ENCODE measurements around the gene GLYR1.
"Not testable (repeated sequence)": the region's sequence is repeated elsewhere in the genome, so short reads cannot be mapped to it uniquely, and the experiment has no call there.

The GLYR1 gene

DNA sequence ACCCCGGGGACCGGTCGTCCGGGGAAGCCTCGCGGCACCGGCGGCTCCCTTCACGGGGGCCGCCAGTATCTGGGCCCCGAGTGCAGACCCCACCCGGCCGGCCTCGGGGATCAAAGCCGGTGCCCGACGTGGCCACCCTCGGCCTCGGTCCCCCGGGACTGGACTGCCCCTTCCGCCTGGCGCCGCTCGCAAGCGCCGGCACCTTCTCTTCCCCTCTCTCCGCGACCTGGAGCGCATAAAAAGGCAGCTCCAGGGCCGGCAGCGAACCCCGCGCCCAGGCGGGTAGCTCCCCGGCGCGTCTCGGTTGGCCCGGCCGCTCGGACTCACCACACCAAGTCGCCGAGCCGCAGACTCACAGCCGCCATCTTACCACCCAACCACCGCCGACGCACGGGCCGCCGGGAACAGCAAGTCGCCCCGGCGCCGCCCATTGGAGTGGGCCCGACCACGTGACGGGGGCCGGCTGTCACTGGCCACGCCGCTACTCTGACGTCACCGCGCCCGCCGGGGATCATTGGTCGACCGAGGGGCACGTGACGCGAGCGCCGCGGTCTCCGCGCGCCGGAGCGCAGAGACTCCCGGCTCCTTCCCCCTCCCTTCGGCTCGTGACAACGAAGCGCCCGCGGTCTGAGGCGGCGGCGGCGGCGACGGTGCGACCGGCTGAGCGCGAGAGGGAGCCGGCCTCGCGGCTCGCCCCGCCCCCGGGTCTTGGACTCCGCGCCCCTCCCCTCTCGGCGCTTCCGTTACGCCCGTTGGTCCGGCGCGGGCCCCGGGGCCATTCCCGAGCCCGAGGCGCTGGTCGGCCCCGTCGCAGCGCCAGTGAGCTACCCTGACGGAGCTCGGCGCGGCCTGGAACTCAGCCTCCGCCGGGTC lies at the start of gene GLYR1, which contains the start of gene UBN1:
Gene GLYR1, minus strand, starts transcription at position 388 of the 873 bp plus-strand sequence. Its CDS starts 23 bp downstream, at position 365.
Gene UBN1, plus strand, starts transcription at position 581 of the 873 bp plus-strand sequence. CDS start 5,437 bp downstream, outside the sequence.
- peak; percentile 84 for DNase-seq

DNA sequence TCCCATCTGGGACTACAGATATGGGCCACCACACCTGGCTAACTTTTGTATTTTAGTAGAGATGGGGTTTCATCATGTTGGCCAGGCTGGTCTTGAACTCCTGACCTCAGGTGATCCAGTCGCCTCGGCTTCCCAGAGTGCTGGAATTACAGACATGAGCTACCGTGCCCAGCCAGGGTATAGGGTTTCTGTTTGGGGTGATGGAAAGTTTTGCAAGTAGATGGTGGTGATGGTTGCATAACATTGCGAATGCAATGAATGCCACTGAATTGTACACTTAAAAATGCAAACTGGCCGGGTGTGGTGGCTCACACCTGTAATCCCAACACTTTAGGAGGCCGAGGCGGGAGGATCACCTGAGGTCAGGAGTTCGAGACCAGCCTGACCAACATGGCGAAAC lies 49.7 kb upstream of the GLYR1 start:
- DNase-seq: not testable (repeated sequence)

DNA sequence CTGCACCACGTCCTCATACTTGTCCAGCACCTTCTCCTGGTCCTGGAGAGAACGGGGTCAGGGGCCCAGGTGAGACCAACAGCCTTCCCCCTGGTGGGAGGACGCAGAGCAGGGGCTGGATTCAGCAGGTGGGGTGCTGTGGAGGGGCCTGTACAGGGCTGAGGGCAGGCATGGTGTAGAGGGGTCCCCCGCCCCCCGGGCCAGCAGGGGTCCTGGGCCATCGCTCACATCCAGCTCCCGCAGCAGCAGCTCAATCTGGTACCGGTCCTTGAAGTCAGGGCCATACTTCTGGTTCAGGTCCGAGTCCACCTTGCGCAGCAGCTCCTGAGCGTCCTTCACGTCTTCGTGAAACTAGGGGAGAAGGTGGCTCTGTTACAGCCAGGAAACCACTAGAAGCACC lies 48.3 kb upstream of the GLYR1 start:
- no peak for DNase-seq

DNA sequence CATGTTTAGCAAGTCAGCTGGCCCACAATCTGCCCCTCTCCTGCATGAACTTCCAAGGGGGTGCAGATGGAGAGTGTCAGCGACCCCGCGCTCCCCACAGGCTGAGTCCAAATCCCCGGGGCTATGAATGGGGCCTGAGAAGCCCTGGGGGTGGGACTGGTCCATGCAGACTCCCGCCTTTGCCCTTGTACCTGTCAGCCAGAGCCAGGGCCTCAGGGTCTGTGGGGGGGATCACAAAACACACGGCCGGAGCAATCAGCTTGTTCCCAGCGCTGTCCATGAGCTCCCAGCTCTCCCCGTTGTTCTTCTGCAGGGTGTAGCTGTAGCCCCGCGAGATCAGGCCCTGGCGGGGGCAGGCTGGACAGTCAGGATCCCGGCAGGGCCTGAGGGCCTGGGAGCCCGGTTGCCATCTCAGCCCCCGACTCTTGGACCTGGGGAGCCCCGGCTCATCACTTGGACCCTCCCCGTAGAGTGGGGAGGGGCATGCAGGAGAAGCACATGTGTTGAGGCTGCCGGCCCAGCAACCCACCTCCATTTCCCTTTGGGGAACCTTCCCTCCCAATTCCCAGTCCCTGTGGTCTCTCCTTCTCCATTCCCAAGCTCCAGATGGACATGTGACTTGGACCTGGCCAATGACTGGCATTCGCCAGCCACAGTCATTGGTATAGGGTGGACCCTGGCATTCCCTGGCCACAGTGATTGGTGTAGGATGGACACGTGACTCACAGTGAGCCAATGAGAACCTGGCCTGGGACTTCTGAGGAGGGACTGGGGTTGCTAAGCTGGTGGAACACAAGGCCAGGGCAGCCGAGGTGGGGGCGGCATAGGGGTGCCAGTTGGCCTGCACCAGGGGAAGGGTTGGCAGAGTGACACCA lies 47.4 kb upstream of the GLYR1 start:
- DNase-seq: no peak

DNA sequence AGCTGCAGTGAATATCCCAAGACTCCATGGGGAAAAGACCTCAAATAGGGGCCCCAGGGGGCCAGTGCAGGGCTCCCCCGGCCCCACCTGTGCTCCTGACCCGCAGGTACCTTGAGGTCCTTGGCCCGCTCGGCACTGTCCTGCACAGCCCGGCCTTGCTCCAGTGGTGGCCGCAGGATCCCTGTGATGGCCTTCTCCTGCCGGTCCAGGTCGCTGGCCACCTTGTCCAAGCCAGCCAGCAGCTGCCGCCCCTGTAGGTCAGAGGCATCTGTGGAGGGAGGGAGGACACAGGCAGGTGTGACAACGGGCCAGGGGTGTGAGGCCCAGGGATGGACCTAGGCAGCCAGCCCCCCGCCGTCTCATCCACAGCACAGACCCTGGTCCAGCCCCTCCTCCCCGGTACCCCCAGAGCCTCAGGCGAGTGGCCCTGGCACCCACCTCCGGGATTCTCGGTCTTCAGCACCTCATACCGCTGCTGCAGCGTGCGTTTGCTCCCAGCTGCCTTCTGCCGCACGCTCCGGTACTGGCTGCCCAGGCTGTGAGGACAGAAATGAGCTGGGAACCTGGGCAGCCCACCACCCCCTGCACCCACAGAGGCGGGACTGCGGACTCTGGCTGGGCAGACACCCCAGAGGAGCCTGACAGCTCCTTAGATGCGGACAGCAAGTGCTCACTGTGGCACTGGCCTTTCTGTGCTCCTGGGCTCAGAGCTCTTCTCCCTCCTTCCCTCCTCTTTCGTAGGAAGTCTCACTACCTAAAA lies 46.2 kb upstream of the GLYR1 start:
- no peak for DNase-seq

DNA sequence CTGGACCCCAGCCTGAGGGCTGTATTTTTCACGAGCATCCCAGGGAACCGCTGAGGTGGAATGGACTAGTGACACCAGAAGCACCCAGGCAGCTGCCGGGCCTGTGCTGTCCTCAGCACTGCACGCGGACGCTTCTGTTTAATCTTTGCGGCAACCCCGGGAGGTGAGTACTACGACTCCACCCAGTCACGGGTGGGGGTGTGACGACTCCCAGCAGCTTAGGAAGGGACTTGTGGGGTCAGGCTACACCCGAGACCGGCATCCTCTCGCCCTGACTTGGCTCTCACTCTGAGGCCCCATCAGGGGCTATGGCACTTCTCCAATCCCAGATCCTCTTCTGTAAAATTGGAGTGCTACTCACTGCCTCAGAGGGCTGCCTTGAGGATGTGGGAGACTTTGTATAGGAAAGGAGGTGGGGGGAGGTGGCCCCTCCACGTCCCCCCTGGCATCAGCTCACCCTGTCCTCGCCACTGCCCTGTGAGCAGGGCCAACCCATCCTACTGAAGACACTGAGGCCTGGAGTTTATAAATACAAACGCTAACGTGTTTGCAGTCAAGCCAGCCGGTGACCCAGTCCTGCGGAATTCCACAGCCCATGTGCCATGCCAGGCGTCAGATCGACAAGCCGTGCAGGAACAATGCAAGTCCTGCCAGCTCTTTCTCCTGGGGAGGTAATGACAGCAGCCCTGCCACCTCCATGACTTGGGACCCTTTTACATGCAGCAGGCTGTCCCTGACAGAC lies 45.4 kb upstream of the GLYR1 start:
- no peak for DNase-seq

DNA sequence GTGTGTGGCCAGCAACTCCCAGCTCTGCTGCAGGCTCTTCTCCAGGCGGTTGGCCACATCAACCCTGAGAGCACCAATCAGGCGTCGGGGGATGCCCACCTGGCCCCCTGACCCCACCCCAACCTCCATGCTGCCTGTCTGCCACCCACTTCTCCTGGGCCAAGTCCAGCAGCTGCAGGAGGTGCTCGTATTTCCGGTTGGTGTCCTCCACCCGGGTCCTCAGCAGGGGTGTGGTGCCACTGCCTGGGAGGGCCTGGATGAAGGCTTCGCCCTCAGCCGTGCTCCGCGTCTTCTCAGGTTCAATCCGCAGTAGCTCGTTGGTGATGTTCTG lies 44.8 kb upstream of the GLYR1 start:
- DNase-seq: no peak

DNA sequence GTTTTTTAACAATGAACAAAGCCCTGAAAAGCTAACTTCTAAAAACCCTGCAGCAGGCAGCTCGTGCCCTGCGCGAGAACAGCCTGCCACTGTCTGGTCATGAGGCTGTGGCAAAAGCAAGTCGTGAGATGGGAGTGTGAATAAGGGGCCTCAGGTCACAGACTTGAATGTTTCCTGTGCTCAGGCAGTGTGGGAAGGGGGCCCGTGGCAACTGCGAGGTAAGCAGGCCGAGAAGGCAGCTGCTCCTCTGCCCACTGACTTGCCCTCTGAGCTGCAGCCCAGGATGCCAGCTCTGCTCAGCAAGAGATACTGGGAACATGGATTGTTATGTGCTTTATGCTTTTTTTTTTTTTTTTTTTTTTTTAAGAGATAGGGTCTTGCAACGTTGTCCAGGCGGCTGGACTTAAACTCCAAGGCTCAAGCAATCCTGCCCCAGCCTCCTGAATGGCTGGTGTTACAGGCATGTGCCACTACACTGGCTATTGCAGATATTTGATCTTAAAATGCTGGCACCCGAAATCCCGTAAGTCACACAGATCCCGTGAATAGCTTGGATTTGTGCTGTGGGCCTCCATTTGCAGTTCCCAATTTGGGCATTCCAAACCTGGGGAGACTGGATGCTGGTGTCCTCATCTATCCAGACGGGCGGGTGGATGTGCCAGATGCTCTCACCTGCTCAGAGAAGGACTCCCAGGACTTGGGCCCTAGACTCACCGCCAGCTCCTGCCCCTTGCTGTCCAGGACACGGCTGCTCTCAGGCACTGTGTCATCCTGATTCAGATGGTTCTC lies 44.2 kb upstream of the GLYR1 start:
- no peak for DNase-seq

DNA sequence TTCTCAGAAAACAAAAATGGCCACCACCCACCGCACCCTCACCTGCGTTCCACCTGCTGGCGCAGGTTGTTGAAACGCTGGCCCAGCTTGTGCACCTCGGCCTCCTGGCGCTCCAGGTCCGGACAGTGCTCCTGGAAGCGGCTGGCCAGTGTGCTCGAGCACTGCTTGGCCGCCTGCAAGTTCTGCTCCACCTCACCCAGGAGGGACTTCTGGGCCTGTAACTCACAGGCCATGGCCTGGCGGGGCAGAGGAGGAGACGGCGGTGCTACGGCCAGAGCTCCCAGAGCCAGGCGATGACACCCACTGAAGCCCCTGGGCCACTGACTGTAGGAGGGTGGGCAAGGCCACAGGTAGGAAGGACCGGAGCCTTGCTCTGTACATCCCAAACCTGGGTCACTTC lies 43.6 kb upstream of the GLYR1 start:
- DNase-seq: no peak

DNA sequence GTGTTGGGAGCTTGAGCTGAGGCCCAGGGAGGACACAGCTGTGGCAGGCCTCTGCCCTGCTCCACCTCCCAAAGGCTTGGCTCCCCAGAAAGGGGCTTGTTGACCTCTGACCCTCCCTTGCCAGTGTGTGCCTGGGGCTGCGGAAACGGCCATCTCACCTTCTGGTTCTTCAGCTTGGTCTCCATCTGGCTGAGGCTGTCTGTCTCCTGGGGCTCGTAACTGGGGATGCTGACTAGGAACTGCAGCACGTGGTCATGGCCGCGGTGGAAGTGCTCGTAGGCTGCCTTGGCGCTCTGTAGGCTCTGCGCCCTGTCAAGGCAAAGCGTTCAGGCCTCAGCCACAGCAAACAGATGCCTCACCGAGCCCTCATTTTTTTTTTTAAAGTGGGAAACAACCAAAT lies 42.9 kb upstream of the GLYR1 start:
- no peak for DNase-seq

DNA sequence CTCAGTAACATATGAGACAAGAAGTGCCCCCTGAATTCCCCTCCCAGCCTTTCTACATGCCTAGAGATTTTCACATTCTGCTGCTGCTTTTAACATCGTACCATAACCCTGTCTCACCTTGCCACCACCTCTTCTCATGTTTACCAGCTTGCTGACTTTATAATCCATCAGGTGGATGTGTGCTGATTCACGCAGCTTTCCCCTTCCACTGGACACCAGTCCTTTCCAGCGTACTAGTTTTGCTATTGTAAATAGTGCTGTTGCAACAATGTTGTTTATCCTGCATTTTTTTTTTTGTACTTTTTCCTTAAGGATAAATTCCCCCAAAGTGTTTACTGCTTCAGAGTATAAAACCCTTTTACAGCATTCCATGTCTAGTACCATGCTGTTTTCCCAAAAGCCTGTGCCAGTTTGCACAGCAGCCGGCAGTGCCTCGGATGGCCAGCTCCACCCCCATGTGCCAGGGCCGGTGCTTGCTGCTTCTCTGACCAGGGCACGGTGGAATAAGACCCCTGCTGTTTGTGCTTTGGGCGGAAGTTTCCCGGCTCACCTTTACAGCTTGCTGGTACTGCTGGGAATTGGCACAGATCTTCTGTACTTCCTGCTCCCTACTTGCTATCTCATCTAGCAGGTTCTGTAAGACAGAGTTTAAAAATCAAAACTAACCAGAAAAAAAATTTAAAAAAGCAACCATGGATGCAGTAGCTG lies 41.5 kb upstream of the GLYR1 start:
- no peak for DNase-seq

DNA sequence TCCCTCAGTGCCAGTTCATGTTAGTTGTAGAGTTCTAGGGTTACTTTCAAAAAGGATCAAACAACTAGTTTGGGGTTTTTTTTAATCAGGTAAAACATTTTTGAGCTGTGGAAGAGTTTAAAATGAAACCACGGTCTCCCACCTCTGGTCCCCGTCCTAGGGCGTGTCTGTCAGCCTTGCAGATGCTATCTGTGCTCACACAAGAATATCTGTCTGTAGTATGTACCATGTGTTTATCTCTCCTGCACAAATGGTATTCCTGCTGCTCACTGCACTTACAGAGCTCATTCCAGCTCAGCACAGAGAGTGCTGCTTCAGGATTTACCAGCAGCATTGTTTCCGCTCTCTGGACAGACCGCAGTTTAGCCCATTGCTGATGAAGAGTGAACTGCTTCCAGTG lies 39.1 kb upstream of the GLYR1 start:
- no peak for DNase-seq

DNA sequence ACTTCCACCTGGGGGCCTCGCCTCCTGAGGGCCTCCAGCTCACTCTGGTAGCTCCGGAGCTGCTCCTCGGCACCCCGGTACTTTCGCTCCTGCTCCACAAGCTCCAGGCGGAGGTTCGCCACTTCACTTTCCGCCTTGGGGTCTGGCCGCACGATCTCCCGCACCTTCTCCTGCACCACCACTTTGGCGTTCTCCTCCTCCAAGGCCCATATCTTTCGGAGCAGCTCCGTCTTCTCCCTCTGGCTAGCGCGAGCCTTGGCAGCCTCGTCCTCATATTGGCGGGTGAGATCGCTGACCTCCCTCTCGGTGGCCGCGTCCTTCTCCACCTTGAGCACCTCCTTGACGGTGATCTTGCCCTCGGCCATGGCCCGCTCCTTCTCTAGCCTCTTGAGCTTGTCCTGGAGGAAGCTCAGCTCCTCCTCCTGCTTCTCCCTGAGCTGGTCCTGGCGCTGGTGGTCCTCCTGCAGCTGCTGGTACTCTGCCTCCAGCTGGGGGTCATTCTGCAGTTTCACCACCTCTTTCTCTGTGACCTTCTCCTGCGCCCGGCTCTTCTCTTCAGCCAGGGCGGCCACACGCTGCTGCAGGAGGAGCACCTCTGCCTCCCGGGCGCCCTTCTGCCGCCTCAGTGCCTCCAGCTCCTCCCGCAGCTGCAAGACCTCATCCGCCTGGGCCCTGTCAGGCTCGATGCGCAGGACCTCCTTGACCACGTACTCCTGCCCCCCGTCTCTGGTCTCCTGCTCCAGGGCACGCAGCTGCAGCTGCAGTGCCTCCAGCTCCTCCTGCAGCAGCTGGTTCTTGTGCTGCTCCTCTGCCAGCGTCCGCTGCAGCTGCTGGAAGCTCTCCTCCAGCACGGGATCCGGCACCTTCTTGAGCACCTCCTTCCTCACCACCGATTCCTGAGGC lies 38.1 kb upstream of the GLYR1 start:
- DNase-seq: no peak

DNA sequence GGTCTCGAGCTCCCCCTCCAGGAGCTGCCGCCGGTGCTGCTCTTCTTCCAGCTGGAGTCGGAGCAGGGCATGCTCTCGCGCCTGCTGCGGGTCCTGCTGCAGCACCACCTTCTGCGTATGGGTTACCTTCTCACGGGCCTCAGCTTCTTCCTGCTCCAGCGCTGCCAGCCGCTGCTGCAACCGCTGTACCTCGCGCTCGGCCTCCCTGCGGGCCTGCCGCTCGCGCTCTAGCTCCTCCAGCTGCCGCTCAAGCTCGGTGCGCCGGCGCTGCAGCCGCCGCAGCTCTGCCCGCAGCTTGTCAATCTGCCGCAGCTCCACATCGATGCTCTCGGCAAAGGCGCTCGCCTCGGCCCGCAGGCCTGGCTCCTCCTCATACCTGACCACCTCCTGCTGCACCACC lies 37.1 kb upstream of the GLYR1 start:
- DNase-seq: no peak

DNA sequence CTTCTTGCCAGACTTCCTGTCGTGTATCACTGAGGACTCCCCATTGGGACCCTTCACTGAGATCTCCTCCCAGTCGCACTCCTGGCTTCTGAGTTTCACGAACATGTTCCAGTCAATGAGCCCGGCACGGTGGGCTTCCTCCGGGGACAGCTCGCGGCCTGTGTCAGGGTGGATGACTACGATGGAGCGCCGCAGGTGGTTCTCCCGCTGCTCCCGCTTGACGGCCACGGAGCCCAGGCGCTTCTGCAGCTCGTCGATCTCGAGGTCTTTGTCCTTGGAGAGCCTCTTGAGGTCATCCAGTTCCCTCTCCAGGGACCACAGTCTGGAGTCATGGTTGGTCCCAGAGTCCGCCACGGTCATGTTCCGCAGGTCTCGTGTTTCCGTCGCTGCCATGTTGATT lies 36.4 kb upstream of the GLYR1 start:
- no peak for DNase-seq

DNA sequence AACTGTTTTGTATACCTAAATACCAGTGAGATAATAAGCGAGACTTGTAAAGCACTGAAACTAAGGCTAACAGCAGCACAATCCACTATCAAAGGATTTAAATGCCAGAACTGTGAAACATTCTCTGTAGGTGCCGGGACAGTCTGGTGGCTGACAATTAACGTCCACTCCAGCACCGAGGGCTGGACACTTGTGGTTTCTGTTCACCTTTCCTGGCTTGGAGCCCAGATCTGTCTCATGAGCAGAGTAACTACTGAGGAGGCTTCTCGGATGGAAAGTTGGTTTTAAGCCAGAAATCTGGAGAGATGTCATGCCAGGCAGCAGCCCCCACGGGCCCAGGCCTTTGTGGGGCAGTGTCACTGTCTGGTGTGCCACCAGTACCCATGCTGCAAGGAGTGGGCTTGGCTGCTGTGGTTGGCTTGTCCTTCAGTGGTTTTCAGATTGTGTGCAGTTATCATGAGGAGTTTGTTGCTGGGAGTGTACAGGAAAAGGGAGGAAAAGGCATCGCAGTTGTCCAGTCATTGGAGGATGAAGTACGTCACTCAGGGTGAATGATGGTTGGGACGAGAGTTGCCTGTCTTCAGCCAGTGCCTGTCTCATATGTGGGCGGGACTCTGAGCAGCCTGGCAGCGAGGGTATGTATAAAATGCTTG lies 35.7 kb upstream of the GLYR1 start:
- peak; percentile 26 for DNase-seq

DNA sequence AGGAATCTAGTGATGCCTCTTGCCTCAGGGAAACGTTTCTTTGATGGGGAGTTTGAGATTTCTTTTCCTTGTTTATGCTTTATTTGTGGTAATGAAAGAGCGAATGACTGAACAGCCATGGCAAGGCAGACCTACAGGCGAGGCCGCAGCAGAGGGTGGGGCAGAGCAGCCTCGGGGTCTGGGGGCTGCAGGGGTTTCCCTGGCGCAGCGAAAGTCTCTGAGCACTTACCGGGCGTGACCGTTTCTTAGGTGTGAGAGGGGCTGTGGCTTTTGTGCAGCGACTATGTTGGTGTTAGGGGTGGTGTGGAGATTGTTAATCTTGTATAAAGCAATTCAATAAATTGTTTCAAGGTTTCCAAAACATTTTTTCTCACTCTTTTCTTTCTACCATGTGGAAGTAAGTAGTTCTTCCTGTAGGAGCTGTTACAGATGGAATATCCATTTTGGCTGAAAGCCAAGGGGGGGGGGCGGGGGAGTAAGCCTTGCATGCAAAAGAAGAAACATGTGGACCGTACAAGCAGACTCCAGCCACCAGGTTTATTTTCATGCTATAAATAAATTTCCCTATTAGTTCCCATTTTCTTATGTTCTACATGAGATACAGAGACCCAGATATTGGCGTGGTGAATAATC lies 35.0 kb upstream of the GLYR1 start:
- peak; percentile 4 for DNase-seq

DNA sequence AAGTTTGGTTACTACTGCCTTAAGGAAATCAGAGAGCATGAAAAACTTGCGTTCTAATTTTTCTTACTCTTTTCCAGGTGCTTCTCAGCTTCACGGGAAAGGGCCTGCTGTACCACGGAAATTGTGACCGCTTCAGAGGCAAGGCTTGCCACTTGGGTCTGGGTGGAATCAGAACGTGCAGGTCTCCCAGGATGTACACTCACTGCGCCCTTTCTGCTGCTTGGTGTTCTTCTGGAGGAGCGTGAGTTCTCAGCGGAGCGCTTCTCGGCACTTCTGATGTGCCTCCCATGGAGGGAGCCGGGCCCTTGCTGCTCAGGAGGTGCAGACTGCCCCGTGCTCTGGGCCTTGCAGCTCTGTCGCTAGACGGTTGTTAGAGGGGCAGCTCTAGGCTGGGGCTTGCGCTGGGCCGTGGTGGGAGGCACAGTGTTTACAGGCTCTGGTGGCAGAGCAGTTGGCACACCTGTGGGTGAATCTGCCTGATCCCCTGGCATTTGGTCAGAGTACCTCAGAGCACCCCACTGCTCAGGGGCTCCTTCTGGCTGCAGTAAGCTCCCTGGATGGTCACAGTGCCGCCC lies 33.0 kb upstream of the GLYR1 start:
- DNase-seq: no peak
